NCI-H1417 treated with DMSO at 0.1 percent for 48 hours (cell line): ENCODE measurements around the gene CLEC11A.
"Not testable (repeated sequence)": the region's sequence is repeated elsewhere in the genome, so short reads cannot be mapped to it uniquely, and the experiment has no call there.

Experiments used
- DNase-seq: peaks from one replicate; lab custom pipeline; 2025; lab: John Stamatoyannopoulos, UW

The CLEC11A gene

DNA sequence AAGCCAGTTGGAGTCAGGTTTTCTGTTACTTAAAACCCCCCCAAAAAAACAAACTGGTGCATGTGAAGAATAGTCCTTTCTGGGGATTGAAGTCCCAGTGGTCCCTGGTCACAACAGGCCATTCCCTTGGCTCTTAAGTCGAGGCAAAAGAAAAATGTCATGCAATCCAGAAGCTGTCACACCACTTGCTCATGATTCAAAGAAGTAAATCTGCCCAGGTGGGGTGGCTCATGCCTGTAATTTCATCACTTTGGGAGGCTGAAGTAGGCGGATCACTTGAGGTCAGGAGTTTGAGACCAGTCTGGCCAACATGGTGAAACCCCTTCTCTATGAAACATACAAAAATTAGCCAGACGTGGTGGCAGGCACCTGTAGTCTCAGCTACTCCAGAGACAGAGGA lies 38.3 kb downstream of the CLEC11A start:
- DNase-seq = not testable (repeated sequence)

DNA sequence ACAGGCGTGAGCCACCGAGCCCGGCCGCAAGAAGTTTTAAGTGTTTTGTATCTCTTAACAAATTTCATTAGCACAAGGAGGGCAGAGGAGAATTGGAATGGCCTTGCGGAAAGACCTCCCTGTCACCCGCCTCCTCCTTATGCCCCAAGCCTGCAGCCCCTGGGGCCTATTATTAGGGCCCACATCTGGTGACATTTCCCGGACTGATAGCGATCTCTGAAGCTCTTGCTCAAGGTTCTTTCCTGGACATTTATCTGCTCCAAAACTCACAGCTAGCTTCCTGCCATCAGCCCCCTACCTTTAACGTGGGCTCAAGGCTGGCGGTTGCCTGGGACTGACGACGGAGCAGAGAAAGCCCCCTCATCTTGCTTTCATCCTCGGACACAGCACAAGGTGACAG lies 40.4 kb downstream of the CLEC11A start:
- DNase-seq = not testable (repeated sequence)

DNA sequence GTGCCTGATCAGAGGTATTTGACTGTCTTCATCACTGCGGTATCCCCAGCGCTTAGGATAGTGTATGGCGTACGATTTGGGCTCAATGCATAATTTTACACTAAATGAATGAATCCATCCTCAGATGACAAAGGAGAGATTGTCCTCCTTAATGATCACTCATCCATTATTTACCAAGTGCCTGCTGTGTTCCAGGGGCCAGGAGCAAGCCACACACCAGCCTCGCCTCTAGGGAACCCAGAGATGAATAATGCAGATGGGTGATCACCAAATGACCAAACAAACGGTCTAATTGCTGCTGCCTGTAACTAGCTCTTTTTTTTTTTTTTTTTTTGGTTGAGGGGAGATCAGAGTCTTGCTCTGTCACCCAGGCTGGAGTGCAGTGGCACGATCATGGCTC lies 41.2 kb downstream of the CLEC11A start:
- no peak for DNase-seq

DNA sequence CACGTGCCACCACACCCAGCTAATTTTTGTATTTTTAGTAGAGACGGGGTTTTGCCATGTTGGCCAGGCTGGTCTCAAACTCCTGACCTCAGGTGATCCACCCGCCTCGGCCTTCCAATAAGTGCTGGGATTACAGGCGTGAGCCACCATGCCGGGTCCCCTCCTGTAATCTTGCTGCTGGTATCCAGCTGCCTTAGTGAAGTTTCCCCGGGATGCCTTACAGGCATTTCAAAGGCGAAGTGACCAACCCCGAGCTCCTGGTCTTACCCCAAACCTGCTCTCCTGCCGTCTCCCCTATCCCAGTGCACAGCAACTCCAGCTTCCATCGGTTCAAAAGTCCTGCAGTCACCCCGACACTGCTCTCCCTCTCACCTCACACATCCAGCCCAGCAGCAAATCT lies 43.6 kb downstream of the CLEC11A start:
- not testable (repeated sequence) for DNase-seq

DNA sequence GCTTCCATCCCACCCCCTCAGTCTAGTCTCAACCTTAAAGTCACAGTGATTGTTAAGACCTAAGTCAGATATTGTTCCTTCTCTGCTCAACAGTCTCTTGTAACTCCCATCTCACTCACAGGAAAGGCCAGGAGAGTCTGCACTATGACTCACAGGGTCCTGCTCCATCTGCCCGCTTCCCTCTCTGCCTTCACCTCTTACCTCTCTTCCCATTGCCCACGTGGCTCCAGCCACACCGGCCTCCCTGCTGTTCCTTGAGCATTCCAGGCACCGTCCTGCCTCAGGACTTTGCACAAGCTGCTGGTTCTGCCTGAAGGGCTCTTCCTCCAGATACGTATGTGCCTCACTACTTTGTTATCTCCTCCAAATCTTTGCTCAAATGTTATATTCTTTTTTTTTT lies 44.1 kb downstream of the CLEC11A start:
- DNase-seq = not testable (repeated sequence)

DNA sequence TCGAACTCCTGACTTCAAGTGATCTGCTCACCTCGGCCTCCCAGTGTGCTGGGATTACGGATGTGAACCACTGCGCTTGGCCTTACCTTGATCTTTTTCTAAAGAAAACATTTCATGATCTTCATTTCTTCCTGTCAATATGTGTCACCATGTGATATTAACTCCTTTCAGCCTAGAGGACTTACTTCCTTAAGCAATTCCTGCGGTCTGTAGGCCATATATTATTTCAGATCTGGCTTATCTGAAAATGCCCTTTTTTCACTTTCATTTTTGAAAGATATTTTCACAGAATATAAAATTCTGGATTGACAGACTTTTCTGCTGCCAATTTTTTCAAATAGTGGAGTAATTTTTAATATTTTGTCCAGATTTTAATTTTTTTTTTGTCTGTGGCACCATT lies 45.1 kb downstream of the CLEC11A start:
- DNase-seq = no peak

DNA sequence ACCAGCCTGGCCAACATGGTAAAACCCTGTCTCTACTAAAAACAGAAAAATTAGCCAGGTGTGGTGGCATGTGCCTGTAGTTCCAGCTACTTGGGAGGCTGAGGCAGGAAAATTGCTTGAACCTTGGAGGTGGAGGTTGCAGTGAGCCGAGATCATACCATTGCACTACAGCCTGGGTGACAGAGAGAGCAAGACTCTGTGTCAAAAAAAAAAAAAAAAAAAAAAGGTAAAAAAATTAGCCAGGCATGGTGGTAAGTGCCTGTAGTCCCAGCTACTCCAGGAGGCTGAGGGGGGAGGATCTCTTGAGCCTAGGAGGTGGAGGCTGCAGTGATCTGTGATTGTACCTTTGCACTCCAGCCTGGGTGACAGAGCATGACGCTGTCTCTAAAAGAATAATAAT lies 47.0 kb downstream of the CLEC11A start, which contains the start of gene GPR32:
Gene GPR32 (plus strand): TSS at position 301 of the 400 bp plus-strand sequence. CDS start 137 bp downstream, outside the sequence.
- not testable (repeated sequence) for DNase-seq

DNA sequence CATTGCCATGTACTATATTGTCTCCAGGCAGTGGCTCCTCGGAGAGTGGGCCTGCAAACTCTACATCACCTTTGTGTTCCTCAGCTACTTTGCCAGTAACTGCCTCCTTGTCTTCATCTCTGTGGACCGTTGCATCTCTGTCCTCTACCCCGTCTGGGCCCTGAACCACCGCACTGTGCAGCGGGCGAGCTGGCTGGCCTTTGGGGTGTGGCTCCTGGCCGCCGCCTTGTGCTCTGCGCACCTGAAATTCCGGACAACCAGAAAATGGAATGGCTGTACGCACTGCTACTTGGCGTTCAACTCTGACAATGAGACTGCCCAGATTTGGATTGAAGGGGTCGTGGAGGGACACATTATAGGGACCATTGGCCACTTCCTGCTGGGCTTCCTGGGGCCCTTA lies 47.7 kb downstream of the CLEC11A start:
- DNase-seq = no peak

DNA sequence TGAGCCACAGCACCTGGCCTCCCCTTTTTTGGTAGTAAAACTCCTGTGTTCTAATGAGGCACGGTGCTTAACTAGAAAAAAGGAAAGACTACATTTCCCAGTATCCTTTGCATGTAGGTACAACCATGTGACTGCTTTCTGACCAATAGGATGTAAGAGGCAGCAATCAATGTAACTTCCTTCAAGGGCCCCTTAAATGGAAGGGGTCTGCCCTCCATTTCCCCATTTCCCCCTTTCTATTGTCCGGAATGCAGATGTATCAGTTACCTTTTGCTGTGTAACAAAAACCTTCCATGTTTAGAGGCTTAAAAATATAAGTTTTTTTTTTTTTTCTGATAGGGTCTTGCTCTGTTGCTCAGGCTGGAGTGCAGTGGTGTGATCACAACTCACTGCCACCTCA lies 49.3 kb downstream of the CLEC11A start:
- DNase-seq = no peak

DNA sequence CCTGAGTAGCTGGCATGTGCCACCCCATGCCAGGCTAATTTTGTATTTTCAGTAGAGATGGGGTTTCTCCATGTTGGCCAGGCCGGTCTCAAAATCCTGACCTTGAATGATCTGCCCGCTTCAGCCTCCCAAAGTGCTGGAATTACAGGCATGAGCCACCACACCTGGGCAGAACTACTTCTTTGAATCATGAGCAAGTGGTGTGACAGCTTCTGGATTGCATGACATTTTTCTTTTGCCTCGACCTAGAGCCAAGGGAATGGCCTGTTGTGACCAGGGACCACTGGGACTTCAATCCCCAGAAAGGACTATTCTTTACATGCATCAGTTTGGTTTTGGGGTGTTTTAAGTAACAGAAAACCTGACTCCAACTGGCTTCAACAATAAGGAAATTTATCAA lies 49.7 kb downstream of the CLEC11A start:
- not testable (repeated sequence) for DNase-seq

DNA sequence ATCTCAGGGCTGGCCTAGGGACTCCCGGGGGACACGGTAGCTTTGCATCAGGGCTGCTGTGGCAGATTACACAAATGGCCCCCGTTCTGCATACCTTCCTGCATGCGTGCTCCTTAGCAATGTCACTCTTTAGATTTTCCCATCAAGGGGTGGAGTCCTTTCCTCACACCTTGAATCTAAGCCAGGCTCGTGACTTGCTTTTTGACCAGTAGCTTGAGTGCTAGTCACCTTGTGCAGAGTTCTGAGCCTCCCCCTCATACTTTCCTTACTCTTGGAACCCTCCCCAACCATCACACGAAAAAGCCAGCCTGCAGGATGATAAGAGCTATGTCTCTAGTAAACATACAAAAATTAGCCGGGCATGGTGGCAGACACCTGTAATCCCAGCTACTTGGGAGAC lies 50.3 kb downstream of the CLEC11A start:
- DNase-seq = not testable (repeated sequence)
